Progenitor cell of endocrine pancreas (in vitro differentiated cells): ENCODE results near the gene TUFM. TPM values are rescaled to one million over a fixed set of nuclear protein-coding genes. Genes with fewer than 3 reads are reported as not detected.

Experiments used
- DNase-seq: peaks from one replicate; pipeline ENCODE4 v3.0.0; 2021; ENCODE audit warnings: low spot score; ENCODE audit not compliant: unreplicated experiment
- H3K27ac Mint-ChIP-seq: 2 replicates; pipeline ENCODE4 v1.8.0; 2021; ENCODE audit warnings: mild to moderate bottlenecking, moderate library complexity, mixed read lengths
- H3K27me3 Mint-ChIP-seq: 2 replicates; pipeline ENCODE4 v1.8.0; 2021; ENCODE audit warnings: mixed read lengths
- H3K36me3 Mint-ChIP-seq: 2 replicates; pipeline ENCODE4 v1.8.0; 2022; ENCODE audit warnings: mixed read lengths; ENCODE audit not compliant: insufficient read depth
- H3K4me1 Mint-ChIP-seq: 2 replicates; pipeline ENCODE4 v1.8.0; 2021; ENCODE audit warnings: low read depth, mixed read lengths
- H3K4me3 Mint-ChIP-seq: 2 replicates; pipeline ENCODE4 v1.8.0; 2021; ENCODE audit warnings: low read depth, mild to moderate bottlenecking, moderate library complexity, mixed read lengths
- H3K9me3 Mint-ChIP-seq: 2 replicates; pipeline ENCODE4 v1.8.0; 2021; ENCODE audit warnings: low read depth, mixed read lengths
- total RNA-seq: library from RNA; stranded (reverse); gene quantifications from 2 replicates; pipeline ENCODE4 v1.2.1, GENCODE V29; 2021
- TF ChIP-seq, protein P1 (sequence below): fragments of 200-600 bp; sonication (generic); IDR thresholded peaks from one replicate; pipeline ENCODE4 v1.5.0; 2021; ENCODE audit warnings: antibody characterized with exemption, mild to moderate bottlenecking; ENCODE audit not compliant: unreplicated experiment

The TUFM gene
- total RNA-seq, 1 donor from 2014 or later = 158 TPM

DNA sequence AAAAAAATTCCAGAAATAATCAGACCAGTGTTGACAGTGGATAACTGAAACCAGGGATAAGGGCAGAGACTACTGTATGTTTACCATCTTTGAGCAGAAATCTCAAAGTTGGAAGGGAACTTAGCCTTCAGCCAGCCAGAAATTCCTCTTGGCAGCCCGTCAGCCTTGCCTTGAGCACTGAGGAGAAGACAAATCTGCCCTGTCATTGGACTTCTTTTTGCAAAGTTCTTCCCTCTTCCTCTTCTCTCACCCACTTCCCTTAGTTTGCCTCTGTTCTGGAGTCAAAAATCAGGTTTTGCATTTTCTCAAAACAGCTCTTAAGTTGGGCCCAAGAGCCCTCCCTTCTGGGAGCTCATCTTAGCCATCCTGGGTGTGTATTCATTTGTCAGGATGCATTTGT, 6.2 kb downstream of the TUFM start:
- Mint-ChIP-seq H3K4me1 (peaks cover 2% of the 10 kb centered on the region), H3K27ac (peak overlapping the region; percentile 67), H3K4me3 (no peak overlapping the region), H3K36me3 (peaks cover 22% of the 10 kb centered on the region), H3K27me3 (no peaks in the 10 kb centered on the region), H3K9me3 (no peaks in the 10 kb centered on the region)
- TF ChIP-seq, protein P1, sequence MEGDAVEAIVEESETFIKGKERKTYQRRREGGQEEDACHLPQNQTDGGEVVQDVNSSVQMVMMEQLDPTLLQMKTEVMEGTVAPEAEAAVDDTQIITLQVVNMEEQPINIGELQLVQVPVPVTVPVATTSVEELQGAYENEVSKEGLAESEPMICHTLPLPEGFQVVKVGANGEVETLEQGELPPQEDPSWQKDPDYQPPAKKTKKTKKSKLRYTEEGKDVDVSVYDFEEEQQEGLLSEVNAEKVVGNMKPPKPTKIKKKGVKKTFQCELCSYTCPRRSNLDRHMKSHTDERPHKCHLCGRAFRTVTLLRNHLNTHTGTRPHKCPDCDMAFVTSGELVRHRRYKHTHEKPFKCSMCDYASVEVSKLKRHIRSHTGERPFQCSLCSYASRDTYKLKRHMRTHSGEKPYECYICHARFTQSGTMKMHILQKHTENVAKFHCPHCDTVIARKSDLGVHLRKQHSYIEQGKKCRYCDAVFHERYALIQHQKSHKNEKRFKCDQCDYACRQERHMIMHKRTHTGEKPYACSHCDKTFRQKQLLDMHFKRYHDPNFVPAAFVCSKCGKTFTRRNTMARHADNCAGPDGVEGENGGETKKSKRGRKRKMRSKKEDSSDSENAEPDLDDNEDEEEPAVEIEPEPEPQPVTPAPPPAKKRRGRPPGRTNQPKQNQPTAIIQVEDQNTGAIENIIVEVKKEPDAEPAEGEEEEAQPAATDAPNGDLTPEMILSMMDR = no peak
- no peak for DNase-seq

DNA sequence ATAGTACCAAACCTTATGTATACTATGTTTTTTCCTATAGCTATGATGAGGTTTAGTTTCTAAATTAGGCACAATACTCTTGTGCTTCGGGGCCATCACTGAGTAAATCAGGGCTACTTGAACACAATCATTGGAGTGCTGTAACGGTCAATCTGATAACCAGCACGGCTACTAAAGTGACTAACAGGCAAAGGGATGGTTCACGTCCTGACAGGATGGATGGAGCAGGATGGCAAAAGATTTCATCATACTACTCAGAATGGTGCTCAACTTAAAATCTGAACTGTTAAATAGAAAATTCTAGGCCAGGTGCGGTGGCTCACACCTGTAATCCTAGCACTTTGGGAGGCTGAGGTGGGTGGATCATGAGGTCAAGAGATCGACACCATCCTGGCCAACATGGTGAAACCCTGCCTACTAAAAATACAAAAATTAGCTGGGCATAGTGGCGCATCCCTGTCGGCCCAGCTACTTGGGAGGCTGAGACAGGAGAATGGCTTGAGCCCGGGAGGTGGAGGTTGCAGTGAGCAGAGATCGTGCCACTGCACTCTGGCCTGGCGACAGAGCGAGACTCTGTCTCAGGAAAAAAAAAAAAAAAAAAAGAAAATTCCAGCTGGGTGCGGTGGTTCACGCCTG, 7.0 kb downstream of the TUFM start:
- TF ChIP-seq, protein P1 = no peak
- Mint-ChIP-seq H3K36me3 (peaks cover 23% of the 10 kb centered on the region), H3K9me3 (no peaks in the 10 kb centered on the region), H3K27ac (peak overlapping the region; percentile 56), H3K4me1 (no peaks in the 10 kb centered on the region), H3K4me3 (no peak overlapping the region), H3K27me3 (no peaks in the 10 kb centered on the region)
- no peak for DNase-seq

DNA sequence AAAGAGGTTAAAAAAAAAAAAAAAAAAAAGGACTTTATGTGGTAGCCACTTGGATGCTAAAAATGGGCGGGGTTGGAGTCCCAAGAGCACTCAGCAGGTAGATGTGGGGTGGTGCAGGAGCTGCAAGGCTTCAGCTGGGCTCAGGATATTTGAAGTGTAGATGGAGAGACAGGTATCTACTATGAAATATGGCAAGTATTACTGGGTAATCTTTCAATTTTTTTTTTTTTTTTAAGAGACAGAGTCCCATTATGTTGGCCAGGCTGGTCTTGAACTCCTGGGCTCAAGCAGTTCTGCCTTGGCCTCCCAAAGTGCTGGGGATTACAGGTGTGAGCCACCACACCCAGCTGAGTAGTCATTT, 7.6 kb downstream of the TUFM start:
- TF ChIP-seq, protein P1 = no peak
- no peaks in the 10 kb centered on the region for H3K27me3 Mint-ChIP-seq
- H3K36me3 Mint-ChIP-seq = peaks cover 26% of the 10 kb centered on the region
- no peaks in the 10 kb centered on the region for H3K4me1 Mint-ChIP-seq
- no peak overlapping the region for H3K27ac Mint-ChIP-seq
- H3K9me3 Mint-ChIP-seq = no peaks in the 10 kb centered on the region
- H3K4me3 Mint-ChIP-seq = no peak overlapping the region
- no peak for DNase-seq

DNA sequence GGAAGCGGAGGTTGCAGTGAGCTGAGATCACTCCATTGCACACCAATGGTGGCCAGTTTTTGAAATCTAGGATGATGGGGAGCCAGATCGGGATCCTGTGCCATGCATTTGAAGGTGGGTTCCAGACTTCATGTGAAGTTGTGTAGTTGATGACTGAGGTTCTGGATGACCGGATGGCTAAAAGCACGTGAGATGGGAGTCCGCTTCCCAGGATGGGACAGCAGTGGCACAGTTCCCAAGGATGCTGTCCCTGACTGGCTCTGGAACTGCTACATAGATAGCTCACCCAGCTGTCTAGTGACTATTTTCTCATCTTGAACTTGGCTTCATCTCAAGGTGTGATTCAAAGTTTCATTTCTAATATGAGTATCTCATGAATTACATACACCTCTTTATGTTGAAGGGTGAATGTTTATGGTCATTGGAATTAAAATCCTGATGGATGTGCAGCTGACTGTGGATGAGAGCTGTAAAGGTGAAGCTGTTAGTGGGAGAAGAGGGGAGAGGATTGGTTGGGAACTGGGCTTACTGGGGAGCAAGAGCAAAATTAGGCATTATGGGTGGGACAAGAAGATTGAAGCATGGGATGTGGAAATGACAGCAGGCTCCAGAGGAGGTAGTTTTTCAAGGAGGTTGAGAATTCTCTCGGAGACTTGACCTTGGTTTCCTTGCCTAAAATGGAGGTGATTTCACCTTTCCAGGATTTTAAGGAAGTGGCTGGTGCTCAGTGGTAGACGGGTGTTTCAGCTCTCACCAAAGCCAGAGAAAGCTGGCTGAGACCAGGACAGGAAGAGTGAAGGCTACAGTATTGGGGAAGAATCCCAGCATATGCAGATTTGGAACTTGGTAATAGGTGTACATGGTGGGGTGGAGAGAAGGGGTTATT, 8.2 kb downstream of the TUFM start:
- no peaks in the 10 kb centered on the region for H3K9me3 Mint-ChIP-seq
- no peaks in the 10 kb centered on the region for H3K4me1 Mint-ChIP-seq
- peak overlapping the region; percentile 15 for H3K27ac Mint-ChIP-seq
- peaks cover 28% of the 10 kb centered on the region for H3K36me3 Mint-ChIP-seq
- H3K27me3 Mint-ChIP-seq = no peaks in the 10 kb centered on the region
- DNase-seq = no peak
- TF ChIP-seq, protein P1 = no peak
- H3K4me3 Mint-ChIP-seq = no peak overlapping the region

DNA sequence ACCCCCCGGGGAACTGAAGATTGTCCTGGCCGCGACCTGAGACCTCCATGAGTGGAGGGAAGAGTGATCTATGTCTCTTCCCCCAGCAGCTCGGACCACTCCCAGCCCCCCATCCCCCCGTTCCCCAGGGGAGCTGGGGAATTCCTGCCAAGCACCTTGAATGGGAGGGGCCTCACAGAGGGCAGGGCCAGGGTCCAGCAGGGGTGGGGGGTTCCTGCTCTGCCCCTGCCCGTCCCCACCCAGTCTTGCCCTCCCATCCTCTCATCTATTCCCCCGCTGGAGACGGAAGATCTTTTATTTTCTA, 9.4 kb downstream of the TUFM start:
- TF ChIP-seq, protein P1 = no peak
- no peaks in the 10 kb centered on the region for H3K27me3 Mint-ChIP-seq
- H3K4me1 Mint-ChIP-seq = no peaks in the 10 kb centered on the region
- no peak overlapping the region for H3K27ac Mint-ChIP-seq
- peaks cover 35% of the 10 kb centered on the region for H3K36me3 Mint-ChIP-seq
- H3K9me3 Mint-ChIP-seq = no peaks in the 10 kb centered on the region
- no peak for DNase-seq
- H3K4me3 Mint-ChIP-seq = no peak overlapping the region
